ENCODE measurements around the gene PPIE. TPM values are rescaled to one million over a fixed set of nuclear protein-coding genes. Genes with fewer than 3 reads are reported as not detected.

PPIE gene
- total and polyA plus RNA-seq, 9 donors, result 30.9 to 103 (median 46.9) TPM

GRCh38 chr1:39721664-39722063 is 17.0 kb upstream of the PPIE start:
- H3K4me3 ChIP-seq, result no peak overlapping the region
- no peak overlapping the region for H3K27ac ChIP-seq
- no peaks in the 10 kb centered on the region for H3K9me3 ChIP-seq
- no peaks in the 10 kb centered on the region for H3K36me3 ChIP-seq
- TF ChIP-seq, protein P1, sequence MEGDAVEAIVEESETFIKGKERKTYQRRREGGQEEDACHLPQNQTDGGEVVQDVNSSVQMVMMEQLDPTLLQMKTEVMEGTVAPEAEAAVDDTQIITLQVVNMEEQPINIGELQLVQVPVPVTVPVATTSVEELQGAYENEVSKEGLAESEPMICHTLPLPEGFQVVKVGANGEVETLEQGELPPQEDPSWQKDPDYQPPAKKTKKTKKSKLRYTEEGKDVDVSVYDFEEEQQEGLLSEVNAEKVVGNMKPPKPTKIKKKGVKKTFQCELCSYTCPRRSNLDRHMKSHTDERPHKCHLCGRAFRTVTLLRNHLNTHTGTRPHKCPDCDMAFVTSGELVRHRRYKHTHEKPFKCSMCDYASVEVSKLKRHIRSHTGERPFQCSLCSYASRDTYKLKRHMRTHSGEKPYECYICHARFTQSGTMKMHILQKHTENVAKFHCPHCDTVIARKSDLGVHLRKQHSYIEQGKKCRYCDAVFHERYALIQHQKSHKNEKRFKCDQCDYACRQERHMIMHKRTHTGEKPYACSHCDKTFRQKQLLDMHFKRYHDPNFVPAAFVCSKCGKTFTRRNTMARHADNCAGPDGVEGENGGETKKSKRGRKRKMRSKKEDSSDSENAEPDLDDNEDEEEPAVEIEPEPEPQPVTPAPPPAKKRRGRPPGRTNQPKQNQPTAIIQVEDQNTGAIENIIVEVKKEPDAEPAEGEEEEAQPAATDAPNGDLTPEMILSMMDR (IDR thresholded peaks at IDR 0.05), result no peak
- TF ChIP-seq EP300 (IDR thresholded peaks at IDR 0.05) (no peak), POLR2A (IDR thresholded peaks at IDR 0.05) (no peak)
- no peak for DNase-seq
- no peaks in the 10 kb centered on the region for H3K27me3 ChIP-seq
- intact Hi-C loops (cut with DNase I), result loop anchor here in 2 of 4 donors (5.0 kb wide), 3 partner anchors 69 to 114 kb away; no protein-coding TSS in a partner anchor
- no peaks in the 10 kb centered on the region for H3K4me1 ChIP-seq (ENCODE audit: insufficient read depth)

GRCh38 chr1:39722495-39722894 is 16.2 kb upstream of the PPIE start:
- intact Hi-C loops (cut with DNase I), result loop anchor here in 2 of 4 donors (5.0 kb wide), 3 partner anchors 70 to 115 kb away; no protein-coding TSS in a partner anchor
- WGBS, 3 donors, result 23 to 28% (median 25%) methylated on average over 2 of the region's 2 CpGs
- Histone ChIP-seq H3K4me3 (no peak overlapping the region), H3K27me3 (no peaks in the 10 kb centered on the region), H3K4me1 (ENCODE audit: insufficient read depth) (no peaks in the 10 kb centered on the region), H3K36me3 (no peaks in the 10 kb centered on the region), H3K9me3 (no peaks in the 10 kb centered on the region), H3K27ac (no peak overlapping the region)
- DNase-seq, result no peak
- TF ChIP-seq POLR2A (IDR thresholded peaks at IDR 0.05), result no peak
- TF ChIP-seq, protein P1 (IDR thresholded peaks at IDR 0.05), result no peak
- TF ChIP-seq EP300 (IDR thresholded peaks at IDR 0.05), result no peak

DNA sequence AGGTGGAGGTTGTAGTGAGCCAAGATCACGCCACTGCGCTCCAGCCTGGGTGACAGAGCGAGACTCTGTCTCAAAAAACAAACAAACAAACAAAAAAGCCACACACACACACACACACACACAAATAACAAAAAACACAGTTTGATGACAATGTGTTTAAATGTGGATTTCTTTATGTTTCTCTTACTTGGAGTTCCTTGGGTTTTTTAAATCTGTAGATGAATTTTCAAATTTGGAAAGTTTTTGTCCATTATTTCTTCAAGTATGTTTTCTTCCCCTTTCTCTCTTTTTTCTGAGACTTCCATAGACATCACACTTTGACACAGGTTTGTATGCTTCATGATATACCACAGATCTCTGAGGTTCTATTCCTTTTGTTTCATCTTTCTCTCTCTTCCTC is 12.1 kb upstream of the PPIE start:
- WGBS, 3 donors, result 82 to 95% (median 92%) methylated on average over 3 of the region's 3 CpGs
- no peak overlapping the region for H3K4me3 ChIP-seq
- intact Hi-C loops (cut with DNase I), result no loop called here
- no peak for DNase-seq
- H3K27ac ChIP-seq, result no peak overlapping the region
- no peaks in the 10 kb centered on the region for H3K9me3 ChIP-seq
- no peaks in the 10 kb centered on the region for H3K4me1 ChIP-seq (ENCODE audit: insufficient read depth)
- TF ChIP-seq, protein P1 (IDR thresholded peaks at IDR 0.05), result no peak
- TF ChIP-seq POLR2A (IDR thresholded peaks at IDR 0.05), result no peak
- TF ChIP-seq EP300 (IDR thresholded peaks at IDR 0.05), result no peak
- no peaks in the 10 kb centered on the region for H3K36me3 ChIP-seq
- H3K27me3 ChIP-seq, result no peaks in the 10 kb centered on the region

GRCh38 chr1:39727221-39727931 is 11.3 kb upstream of the PPIE start:
- no peak for DNase-seq
- no peak for TF ChIP-seq POLR2A (IDR thresholded peaks at IDR 0.05)
- TF ChIP-seq EP300 (IDR thresholded peaks at IDR 0.05), result no peak
- TF ChIP-seq, protein P1 (IDR thresholded peaks at IDR 0.05), result no peak
- intact Hi-C loops (cut with DNase I), result no loop called here
- Histone ChIP-seq H3K27me3 (no peaks in the 10 kb centered on the region), H3K36me3 (no peaks in the 10 kb centered on the region), H3K9me3 (no peaks in the 10 kb centered on the region), H3K27ac (no peak overlapping the region), H3K4me1 (ENCODE audit: insufficient read depth) (no peaks in the 10 kb centered on the region), H3K4me3 (no peak overlapping the region)
- 70 to 74% (median 73%) methylated on average over 10 of the region's 10 CpGs for WGBS, 3 donors
